GM18499 (cell line): ENCODE measurements around the gene NFATC3.

Experiments used
- ATAC-seq: cut with Tn5 transposase; IDR thresholded peaks from one replicate; pipeline ENCODE4 v1.9.1; 2021; ENCODE audit warnings: moderate number of reproducible peaks; ENCODE audit not compliant: insufficient read depth, unreplicated experiment

NFATC3 gene

GRCh38 chr16:68264128-68265077, 179.2 kb downstream of the NFATC3 start, which contains the start of gene SLC7A6:
TSS of gene SLC7A6 (plus strand) at chr16:68264526. CDS start at chr16:68274727, 10,201 bp downstream.
- no peak for ATAC-seq

- no peak for ATAC-seq
Measured at GRCh38 chr16:68265078-68265920, 180.1 kb downstream of the NFATC3 start.

- no peak for ATAC-seq
Measured at GRCh38 chr16:68267612-68268405, 182.6 kb downstream of the NFATC3 start.

GRCh38 chr16:68269793-68270192, 184.6 kb downstream of the NFATC3 start:
- ATAC-seq, result no peak

GRCh38 chr16:68270353-68270752, 185.2 kb downstream of the NFATC3 start:
- ATAC-seq, result no peak

GRCh38 chr16:68272507-68273209, 187.5 kb downstream of the NFATC3 start:
- no peak for ATAC-seq

GRCh38 chr16:68273459-68273858, 188.3 kb downstream of the NFATC3 start:
- ATAC-seq, result no peak

- ATAC-seq, result no peak
Measured at GRCh38 chr16:68273896-68274295, 188.7 kb downstream of the NFATC3 start.

- no peak for ATAC-seq
Measured at GRCh38 chr16:68274441-68274840, 189.3 kb downstream of the NFATC3 start.

- no peak for ATAC-seq
Measured at GRCh38 chr16:68275611-68276191, 190.5 kb downstream of the NFATC3 start.

GRCh38 chr16:68276223-68276622, 191.1 kb downstream of the NFATC3 start:
- ATAC-seq, result no peak
